ENCODE results near the gene RGL1. TPM values are rescaled to one million over a fixed set of nuclear protein-coding genes. Genes with fewer than 3 reads are reported as not detected.
A peak's percentile ranks its signal among the peaks of the same experiment; 100 is the strongest.

The RGL1 gene
- total RNA-seq, 2 donors from 2014 or later, result 3.7 to 5.0 TPM

DNA sequence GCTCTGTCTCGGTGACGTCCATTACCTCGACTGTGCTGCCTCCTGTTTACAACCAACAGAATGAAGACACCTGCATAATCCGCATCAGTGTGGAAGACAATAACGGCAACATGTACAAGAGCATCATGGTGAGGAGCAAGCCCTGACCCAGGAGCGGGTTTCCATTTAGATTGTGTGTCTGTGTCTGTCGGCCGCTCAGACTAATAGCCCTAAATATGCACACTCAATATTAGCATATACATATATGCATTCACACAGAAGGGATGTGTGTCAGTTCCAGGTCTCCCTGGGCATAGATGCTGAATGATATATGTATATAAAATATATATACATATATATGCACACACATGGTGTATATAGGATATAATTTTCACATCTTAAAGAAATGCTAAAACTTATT, 111.7 kb downstream of the RGL1 start:
- Mint-ChIP-seq H3K4me1 (ENCODE audit: low read depth in 2 of 2) (peaks cover 6 to 10% of the 10 kb centered on the region in 2 donors), H3K36me3 (no peaks in the 10 kb centered on the region), H3K27ac (peak overlapping the region in 1 of 2 donors; percentile 39), H3K4me3 (no peak overlapping the region), H3K27me3 (peaks cover 0 to 5% of the 10 kb centered on the region in 2 donors), H3K9me3 (no peaks in the 10 kb centered on the region)
- ATAC-seq (no peak), DNase-seq (ENCODE audit: low spot score) (no peak)

DNA sequence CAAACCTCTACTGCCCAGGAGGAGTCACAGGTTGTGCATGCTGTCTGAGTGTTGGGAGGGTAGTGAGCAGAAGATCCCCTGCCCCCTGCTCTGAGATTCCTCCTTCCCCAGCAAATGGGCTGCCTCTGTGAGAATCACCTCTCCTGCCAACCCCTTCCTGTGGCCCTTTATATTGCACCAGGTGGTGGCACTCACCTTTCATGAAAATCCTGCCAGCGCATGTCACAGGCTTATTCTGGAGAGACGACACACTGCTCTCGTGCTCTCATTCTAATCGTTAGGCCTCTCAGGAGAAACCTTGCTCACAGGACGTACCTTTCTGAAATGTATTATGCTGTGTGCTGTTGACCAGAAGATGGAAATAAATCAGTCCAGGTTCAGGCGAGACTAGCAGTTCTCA, 113.7 kb downstream of the RGL1 start:
- no peaks in the 10 kb centered on the region for H3K36me3 Mint-ChIP-seq
- H3K4me3 Mint-ChIP-seq, result no peak overlapping the region
- H3K4me1 Mint-ChIP-seq (ENCODE audit: low read depth in 2 of 2), result peaks cover 6 to 10% of the 10 kb centered on the region in 2 donors
- DNase-seq (ENCODE audit: low spot score) (no peak), ATAC-seq (no peak)
- H3K27me3 Mint-ChIP-seq, result peaks cover 0 to 5% of the 10 kb centered on the region in 2 donors
- H3K27ac Mint-ChIP-seq, result no peak overlapping the region
- H3K9me3 Mint-ChIP-seq, result no peaks in the 10 kb centered on the region

DNA sequence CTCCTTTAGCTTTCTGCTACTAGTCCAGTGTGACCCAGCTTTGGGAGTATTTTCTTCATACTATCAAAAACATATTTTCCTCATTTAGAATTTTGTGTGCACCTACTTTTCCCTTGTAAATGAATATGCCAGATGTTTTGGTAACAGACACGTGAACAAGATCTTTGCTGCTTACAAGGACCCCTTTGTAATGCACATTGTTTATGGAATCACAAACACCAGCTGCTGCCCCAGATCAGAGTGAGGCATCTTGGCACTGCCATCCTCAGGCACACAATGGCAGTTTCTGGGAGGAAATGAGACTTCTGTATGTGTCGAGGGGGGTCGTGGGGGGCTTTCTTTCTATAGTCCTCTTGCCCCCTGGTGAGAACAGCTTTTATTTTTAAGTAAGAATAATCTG, 115.7 kb downstream of the RGL1 start:
- Mint-ChIP-seq H3K9me3 (no peaks in the 10 kb centered on the region), H3K36me3 (no peaks in the 10 kb centered on the region), H3K4me1 (ENCODE audit: low read depth in 2 of 2) (peaks cover 6 to 9% of the 10 kb centered on the region in 2 donors), H3K27me3 (peaks cover 0 to 2% of the 10 kb centered on the region in 2 donors), H3K27ac (no peak overlapping the region), H3K4me3 (no peak overlapping the region)
- DNase-seq (ENCODE audit: low spot score), result no peak
- ATAC-seq, result no peak

DNA sequence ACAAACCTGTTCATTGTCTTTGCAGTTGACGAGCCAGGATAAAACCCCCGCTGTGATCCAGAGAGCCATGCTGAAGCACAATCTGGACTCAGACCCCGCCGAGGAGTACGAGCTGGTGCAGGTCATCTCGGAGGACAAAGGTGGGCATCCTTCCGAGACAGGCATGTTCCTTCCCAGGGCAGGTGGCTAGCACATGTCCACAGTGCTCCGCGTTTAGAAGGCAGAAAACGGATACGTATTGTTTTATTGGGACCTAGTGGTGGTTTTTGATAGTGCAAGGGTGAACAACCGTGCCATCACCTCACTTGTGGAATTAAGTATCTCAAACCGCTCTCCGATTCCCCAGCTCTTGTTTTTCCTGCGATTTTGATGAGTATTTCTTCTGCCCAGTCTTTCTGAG, 117.3 kb downstream of the RGL1 start:
- Mint-ChIP-seq H3K4me3 (no peak overlapping the region), H3K9me3 (no peaks in the 10 kb centered on the region), H3K36me3 (no peaks in the 10 kb centered on the region), H3K4me1 (ENCODE audit: low read depth in 2 of 2) (no peaks in the 10 kb centered on the region), H3K27me3 (no peaks in the 10 kb centered on the region), H3K27ac (no peak overlapping the region)
- DNase-seq (ENCODE audit: low spot score) (no peak), ATAC-seq (no peak)

DNA sequence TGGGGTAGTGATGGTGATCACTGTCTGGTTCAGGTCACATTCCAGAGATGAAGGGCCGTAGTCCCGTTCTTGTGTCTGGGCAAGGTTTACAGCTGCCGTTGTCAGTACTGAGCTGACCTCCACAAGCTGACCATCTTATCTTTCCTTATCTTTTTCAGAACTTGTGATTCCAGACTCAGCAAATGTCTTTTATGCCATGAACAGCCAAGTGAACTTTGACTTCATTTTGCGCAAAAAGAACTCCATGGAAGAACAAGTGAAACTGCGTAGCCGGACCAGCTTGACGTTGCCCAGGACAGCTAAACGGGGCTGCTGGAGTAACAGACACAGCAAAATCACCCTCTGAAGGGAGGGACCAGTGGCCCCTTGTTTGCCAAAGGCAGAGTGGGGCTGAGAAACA, 121.0 kb downstream of the RGL1 start:
- H3K4me1 Mint-ChIP-seq (ENCODE audit: low read depth in 2 of 2), result peaks cover 0 to 2% of the 10 kb centered on the region in 2 donors
- H3K27me3 Mint-ChIP-seq, result no peaks in the 10 kb centered on the region
- H3K4me3 Mint-ChIP-seq, result no peak overlapping the region
- H3K9me3 Mint-ChIP-seq, result no peaks in the 10 kb centered on the region
- DNase-seq (ENCODE audit: low spot score), result no peak
- no peak overlapping the region for H3K27ac Mint-ChIP-seq
- no peaks in the 10 kb centered on the region for H3K36me3 Mint-ChIP-seq
- no peak for ATAC-seq

DNA sequence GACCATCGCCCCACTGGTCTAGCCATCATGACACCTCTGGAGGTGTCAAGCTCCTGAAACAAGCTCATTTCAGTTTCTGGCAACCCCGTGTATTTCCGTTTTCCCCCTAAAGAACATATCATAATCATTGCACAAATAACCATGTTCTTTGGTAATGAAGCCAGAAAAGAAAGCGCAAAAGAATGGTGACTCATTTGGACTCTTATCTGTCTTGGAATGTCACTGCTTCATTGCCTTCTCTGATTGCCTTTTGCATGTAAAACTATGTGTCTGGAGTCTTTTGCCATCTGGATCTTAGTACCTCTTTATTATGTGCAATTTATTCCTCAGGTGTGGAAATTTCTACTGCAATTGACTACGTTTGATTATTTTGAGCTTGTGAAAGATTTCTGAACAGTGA, 122.1 kb downstream of the RGL1 start:
- H3K36me3 Mint-ChIP-seq, result no peaks in the 10 kb centered on the region
- no peak for ATAC-seq

DNA sequence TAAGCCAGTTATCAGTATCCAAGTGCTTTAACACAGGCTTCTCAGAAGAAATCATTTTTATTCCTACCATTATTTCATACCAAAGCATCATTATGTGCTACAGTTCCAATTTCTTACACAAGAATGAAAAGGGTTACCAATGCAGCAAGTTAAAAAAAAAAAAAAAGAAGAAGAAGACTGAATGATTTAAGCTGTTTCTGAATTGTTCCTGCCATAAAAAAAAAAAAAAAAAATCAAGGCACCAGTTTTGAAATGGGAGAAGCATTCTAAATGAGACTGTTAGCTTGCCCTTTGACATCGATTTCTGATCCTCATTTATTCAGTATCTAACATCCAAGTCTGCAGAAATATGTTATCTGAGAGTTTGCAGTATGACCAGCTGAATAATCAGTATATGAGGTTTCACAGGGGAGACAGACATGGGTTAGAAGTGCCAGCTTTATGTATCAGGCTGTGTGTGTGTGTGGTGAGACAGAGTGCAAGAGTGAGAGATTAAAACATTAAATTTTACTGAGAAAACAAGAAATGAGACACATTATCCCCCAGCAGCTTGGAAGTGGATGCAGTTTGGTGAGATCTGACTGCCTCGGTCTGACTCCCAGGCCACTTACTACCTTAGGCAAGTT, 126.8 kb downstream of the RGL1 start:
- Mint-ChIP-seq H3K27ac (peak overlapping the region in 1 of 2 donors; percentile 44), H3K9me3 (no peaks in the 10 kb centered on the region), H3K4me3 (no peak overlapping the region), H3K27me3 (no peaks in the 10 kb centered on the region), H3K4me1 (ENCODE audit: low read depth in 2 of 2) (peaks cover 13 to 16% of the 10 kb centered on the region in 2 donors), H3K36me3 (no peaks in the 10 kb centered on the region)
- ATAC-seq, result no peak
- DNase-seq (ENCODE audit: low spot score), result no peak

More for the DNA sequence above, 122.1 kb downstream of the RGL1 start:
- no peak for DNase-seq (ENCODE audit: low spot score)
- Mint-ChIP-seq H3K27ac (no peak overlapping the region), H3K4me1 (ENCODE audit: low read depth in 2 of 2) (peaks cover 7 to 8% of the 10 kb centered on the region in 2 donors), H3K27me3 (no peaks in the 10 kb centered on the region), H3K9me3 (no peaks in the 10 kb centered on the region), H3K4me3 (no peak overlapping the region)

DNA sequence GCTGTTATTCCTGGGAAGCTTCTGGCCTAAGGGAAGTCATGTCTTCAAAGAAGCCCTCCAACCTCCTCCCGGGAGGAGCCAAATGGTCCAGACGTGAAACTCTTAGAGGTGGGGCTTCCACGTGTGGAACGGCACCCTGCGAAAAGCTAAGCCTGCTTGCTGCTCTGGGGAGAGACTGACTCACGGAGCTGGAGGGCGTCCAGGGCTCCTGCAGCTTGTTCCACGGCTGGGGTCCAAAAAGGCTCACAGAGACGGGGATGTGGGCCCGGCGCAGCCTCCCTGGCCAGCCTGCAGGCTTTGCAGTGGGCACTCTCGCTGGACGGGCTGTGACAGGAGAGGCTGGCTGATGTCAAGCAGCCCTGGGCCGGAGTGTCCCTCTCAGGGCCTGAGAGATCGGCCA, 127.5 kb downstream of the RGL1 start:
- H3K9me3 Mint-ChIP-seq, result no peaks in the 10 kb centered on the region
- no peak for ATAC-seq
- H3K27ac Mint-ChIP-seq, result no peak overlapping the region
- no peak overlapping the region for H3K4me3 Mint-ChIP-seq
- no peak for DNase-seq (ENCODE audit: low spot score)
- H3K27me3 Mint-ChIP-seq, result no peaks in the 10 kb centered on the region
- H3K4me1 Mint-ChIP-seq (ENCODE audit: low read depth in 2 of 2), result peaks cover 18 to 20% of the 10 kb centered on the region in 2 donors
- no peaks in the 10 kb centered on the region for H3K36me3 Mint-ChIP-seq

DNA sequence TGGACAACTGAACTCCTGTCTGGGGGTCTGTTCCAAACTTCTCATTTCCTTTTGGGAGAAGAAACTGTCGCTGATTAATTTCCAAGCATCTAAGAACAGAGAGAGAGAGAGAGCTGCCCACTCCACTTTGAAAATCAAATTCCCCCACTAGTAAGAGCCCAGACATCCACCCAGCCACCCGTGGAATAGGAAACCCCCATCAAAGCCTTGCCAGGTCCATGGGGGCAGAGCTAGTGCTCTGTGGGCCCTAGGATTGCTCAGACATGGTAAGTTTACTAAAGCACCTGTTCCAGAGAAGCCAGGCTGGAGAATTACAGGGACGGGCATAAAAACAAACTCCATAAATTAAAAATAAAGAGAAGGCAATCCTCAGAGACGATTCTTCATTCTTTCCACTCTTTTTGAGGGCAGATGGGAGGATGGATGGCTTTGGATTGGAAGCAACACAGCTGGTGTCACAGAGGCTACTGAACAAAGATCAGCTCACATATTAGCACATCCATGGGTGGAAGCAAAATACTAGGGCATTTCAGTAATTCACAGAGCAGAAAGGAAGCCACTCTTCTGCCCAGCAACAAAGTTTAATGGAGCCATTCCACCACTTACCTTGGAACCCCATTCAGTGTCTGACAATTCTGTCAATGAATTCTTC, 128.7 kb downstream of the RGL1 start:
- no peak for DNase-seq (ENCODE audit: low spot score)
- Mint-ChIP-seq H3K36me3 (no peaks in the 10 kb centered on the region), H3K4me1 (ENCODE audit: low read depth in 2 of 2) (peaks cover 18 to 20% of the 10 kb centered on the region in 2 donors), H3K4me3 (no peak overlapping the region), H3K27me3 (no peaks in the 10 kb centered on the region), H3K9me3 (no peaks in the 10 kb centered on the region), H3K27ac (no peak overlapping the region)
- no peak for ATAC-seq

DNA sequence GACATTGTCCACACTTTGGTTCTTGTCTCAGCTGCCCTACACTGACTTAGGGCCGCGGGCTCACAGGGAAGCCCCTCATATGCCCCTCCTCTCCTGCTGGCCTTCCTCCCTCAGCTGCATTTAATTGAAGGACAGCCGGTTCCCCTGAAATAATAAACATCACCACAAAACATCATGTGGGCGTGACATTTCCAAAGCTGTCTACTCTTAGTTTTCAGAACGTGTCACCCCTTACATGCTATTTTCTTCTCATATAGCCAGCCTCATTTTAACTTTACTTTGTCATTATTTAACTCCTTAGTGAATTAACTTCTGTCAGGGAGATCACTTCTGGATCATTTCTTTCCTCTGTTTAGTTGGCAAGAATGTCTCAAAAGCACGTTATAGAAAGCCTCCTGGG, 129.4 kb downstream of the RGL1 start:
- Mint-ChIP-seq H3K4me3 (no peak overlapping the region), H3K36me3 (no peaks in the 10 kb centered on the region), H3K27ac (no peak overlapping the region), H3K9me3 (no peaks in the 10 kb centered on the region), H3K4me1 (ENCODE audit: low read depth in 2 of 2) (peaks cover 18 to 20% of the 10 kb centered on the region in 2 donors), H3K27me3 (no peaks in the 10 kb centered on the region)
- no peak for DNase-seq (ENCODE audit: low spot score)
- ATAC-seq, result no peak

DNA sequence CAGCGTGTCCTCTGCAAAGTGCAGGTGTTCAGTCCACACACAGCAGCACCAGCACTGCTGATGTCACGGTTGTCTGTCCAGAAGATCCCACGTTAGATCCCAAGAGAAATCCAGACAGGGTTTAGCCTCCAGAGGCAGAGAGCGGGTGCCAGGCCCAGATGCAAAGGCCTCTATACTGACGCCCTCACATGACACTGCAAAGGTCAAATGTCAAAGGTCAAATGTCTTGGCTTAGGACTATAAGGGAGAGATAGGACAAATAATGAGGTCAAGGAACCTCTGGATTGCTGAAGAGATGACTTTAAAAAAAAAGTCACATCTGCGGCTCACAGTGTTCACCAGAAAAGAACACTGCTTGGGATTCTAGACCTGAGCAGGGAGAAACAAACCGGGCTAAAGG, 131.1 kb downstream of the RGL1 start:
- no peaks in the 10 kb centered on the region for H3K9me3 Mint-ChIP-seq
- H3K36me3 Mint-ChIP-seq, result no peaks in the 10 kb centered on the region
- peaks cover 15 to 20% of the 10 kb centered on the region in 2 donors for H3K4me1 Mint-ChIP-seq (ENCODE audit: low read depth in 2 of 2)
- DNase-seq (ENCODE audit: low spot score), result no peak
- no peaks in the 10 kb centered on the region for H3K27me3 Mint-ChIP-seq
- H3K27ac Mint-ChIP-seq, result no peak overlapping the region
- ATAC-seq, result no peak
- no peak overlapping the region for H3K4me3 Mint-ChIP-seq

DNA sequence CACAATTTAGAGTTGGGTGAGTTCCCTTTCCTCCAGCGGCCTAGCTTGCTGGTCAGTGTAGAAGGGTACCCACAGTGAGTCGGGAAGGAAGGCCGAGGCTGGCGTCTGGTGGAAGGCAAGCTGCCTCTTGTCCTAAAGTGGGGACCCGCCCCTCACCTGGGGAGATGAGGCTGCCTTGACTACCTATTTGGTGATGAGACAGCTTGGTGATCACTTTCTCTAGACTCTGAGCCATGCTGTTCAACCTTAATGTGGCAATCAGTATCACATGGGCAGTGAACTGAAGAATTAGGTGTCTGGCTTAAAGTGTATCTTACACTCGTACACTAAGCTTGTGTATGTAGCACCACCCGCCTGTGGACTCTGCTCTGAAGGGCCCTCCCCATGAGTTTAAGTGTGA, 131.9 kb downstream of the RGL1 start:
- Mint-ChIP-seq H3K4me3 (no peak overlapping the region), H3K36me3 (no peaks in the 10 kb centered on the region), H3K4me1 (ENCODE audit: low read depth in 2 of 2) (peaks cover 12 to 16% of the 10 kb centered on the region in 2 donors), H3K27me3 (no peaks in the 10 kb centered on the region), H3K9me3 (no peaks in the 10 kb centered on the region), H3K27ac (peak overlapping the region in 1 of 2 donors; percentile 33)
- no peak for ATAC-seq
- no peak for DNase-seq (ENCODE audit: low spot score)

DNA sequence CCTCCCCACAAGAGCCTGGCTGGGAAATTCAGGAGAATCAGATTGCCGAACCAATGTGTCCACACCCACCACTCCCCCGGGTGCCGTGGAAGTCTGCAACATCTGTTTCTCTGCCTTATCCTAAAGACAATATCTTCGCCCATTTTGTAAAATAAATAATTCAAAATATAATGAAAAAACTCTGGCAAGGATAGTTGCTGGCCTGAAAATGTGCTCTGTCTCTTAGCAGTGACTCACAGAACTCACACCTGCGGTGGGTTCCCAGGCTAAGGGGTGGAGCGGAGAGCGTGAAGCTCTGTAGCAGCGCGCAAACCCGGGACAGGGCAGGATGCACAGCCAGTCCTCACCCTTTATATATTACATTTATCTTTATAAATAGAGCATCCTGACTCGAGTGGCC, 132.7 kb downstream of the RGL1 start:
- no peak overlapping the region for H3K27ac Mint-ChIP-seq
- DNase-seq (ENCODE audit: low spot score), result no peak
- H3K9me3 Mint-ChIP-seq, result no peaks in the 10 kb centered on the region
- H3K4me1 Mint-ChIP-seq (ENCODE audit: low read depth in 2 of 2), result peaks cover 9 to 13% of the 10 kb centered on the region in 2 donors
- no peak overlapping the region for H3K4me3 Mint-ChIP-seq
- no peak for ATAC-seq
- no peaks in the 10 kb centered on the region for H3K27me3 Mint-ChIP-seq
- H3K36me3 Mint-ChIP-seq, result no peaks in the 10 kb centered on the region

DNA sequence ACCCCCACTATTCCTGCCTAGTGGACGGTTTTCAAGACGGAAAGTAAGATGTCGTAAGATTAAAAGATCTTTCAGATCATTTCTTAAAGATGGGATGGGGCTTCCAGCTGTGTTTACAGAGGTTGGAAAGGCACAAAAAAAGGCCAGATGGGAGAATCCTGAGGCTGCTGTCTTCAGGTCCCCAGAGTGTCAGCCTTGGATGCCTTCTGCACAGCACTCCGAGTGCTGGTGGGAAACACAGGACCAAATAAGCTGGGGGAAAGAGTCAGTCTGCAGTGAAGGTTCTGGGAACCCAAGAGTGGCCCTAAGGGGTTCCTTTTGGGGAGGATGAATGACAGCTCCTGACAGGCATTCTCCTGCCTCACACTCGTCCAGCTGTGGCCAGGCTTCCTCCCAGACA, 136.1 kb downstream of the RGL1 start:
- H3K36me3 Mint-ChIP-seq, result no peaks in the 10 kb centered on the region
- H3K27me3 Mint-ChIP-seq, result no peaks in the 10 kb centered on the region
- ATAC-seq (no peak), DNase-seq (ENCODE audit: low spot score) (no peak)
- peaks cover 17 to 18% of the 10 kb centered on the region in 2 donors for H3K4me1 Mint-ChIP-seq (ENCODE audit: low read depth in 2 of 2)
- H3K27ac Mint-ChIP-seq, result no peak overlapping the region
- no peak overlapping the region for H3K4me3 Mint-ChIP-seq
- no peaks in the 10 kb centered on the region for H3K9me3 Mint-ChIP-seq
